ENCODE data around the gene PXDN. TPM values are rescaled to one million over a fixed set of nuclear protein-coding genes. Genes with fewer than 3 reads are reported as not detected.

PXDN gene
- polyA plus RNA-seq, 6 donors from 2014 or later = 1.3 TPM; not detected in 4

DNA sequence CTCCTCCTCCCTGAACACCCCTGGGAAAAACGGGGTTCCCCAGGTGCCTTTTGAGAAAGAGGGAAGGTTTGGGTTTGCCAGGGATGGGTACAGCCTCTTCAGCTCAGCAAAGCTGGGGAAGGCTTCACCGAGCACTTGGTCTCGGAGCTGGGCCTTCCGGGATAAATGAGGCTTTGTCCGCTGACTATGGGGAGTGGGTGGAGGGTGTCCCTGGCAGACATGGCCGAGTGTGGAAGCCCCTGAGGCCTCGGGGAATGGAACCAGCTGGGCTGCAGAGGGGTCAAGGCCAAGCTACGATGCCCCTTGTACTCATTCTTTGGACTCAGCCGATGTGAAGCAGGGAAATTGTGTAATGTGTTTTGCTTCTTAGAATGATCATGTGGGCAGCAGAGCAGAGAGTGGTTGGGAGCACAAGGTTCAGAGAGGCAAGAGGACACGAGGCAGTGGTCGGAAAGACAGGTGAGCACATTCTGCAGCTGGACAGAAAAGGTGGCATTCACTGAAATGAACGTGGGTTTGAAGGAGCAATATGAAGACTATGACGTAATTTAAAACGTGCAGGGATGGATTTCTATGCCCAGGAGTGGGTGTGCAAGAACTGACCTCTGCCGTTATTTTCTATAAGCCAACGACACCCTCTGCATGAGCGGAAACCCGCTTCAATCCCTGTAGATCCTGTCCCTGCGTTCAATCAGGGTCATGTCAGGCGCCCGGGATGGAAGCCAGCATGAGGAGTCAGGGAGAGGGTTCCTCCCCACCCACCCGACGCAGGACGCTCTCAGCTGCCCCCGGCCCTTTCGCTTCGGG lies 142.6 kb downstream of the PXDN start:
- H3K4me1 Mint-ChIP-seq = peaks cover 4 to 12% (median 5%) of the 10 kb centered on the region in 3 donors
- ATAC-seq (ENCODE audit: low read depth in 2 of 2) (no peak), DNase-seq (no peak)
- no peak overlapping the region for H3K4me3 Mint-ChIP-seq
- H3K27me3 Mint-ChIP-seq = peaks cover 2 to 9% (median 5%) of the 10 kb centered on the region in 3 donors
- H3K36me3 Mint-ChIP-seq = no peaks in the 10 kb centered on the region
- H3K27ac Mint-ChIP-seq = peak overlapping the region in 2 of 6 donors; percentile 68 to 76
- H3K9me3 Mint-ChIP-seq = no peaks in the 10 kb centered on the region

DNA sequence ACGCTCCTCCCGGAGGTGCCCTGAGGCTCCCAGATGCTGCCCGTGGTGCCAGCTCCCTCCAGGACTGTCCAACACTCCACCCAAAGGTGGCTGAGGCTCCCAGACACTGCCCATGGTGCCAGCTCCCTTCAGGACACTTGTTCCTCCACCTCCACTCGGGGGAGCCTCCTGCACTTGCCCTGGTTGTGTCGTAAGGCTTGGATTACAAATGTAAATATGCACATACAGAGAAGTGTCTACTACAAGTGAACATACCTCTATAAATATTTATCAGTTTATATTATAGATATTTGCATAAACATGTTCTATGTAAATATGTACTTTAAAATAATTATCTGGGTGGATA lies 143.3 kb downstream of the PXDN start:
- H3K27me3 Mint-ChIP-seq = peaks cover 0 to 9% (median 5%) of the 10 kb centered on the region in 3 donors
- no peak for ATAC-seq (ENCODE audit: low read depth in 2 of 2)
- peak overlapping the region in 2 of 6 donors; percentile 23 to 24 for H3K27ac Mint-ChIP-seq

DNA sequence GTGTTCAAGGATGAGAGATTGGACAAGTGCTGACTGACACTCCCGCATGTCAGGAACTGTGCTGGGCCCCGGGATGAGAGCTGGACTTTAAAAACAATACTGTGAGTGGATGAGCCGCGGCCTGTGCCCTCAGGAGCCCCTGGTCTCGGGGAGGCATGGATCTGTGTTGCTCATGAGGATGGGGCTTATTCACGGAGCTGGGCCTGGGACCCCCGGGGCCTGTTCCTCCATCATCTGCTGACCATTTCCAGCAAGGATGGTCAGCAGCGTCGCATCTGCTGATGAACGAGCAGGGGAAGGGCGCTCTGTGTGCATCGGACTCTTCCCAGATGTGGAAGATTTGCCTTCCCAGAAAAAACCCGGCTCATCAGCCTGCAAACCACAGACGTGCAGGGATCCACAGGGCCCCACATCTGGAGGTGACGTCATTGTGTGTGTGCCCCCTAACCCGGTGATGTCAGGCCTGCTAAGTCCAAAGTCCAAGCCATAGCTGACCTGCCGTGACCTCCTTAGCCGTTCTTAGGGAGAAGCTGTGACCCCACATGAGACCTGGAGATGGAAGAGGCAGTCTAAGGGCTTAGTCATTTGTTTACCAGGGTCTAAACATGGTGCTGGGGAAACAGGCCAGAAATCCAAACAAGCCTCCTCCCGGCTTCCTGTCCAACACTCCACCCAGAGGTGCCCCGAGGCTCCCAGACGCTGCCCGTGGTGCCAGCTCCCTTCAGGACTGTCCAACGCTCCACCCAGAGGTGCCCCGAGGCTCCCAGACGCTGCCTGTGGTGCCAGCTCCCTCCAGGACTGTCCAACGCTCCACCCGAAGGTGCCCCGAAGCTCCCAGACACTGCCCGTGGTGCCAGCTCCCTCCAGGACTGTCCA lies 143.9 kb downstream of the PXDN start:
- Mint-ChIP-seq H3K27ac (no peak overlapping the region), H3K9me3 (no peaks in the 10 kb centered on the region), H3K4me3 (no peak overlapping the region), H3K36me3 (no peaks in the 10 kb centered on the region), H3K27me3 (peaks cover 0 to 9% (median 5%) of the 10 kb centered on the region in 3 donors), H3K4me1 (peaks cover 0 to 4% (median 0%) of the 10 kb centered on the region in 3 donors)
- ATAC-seq (ENCODE audit: low read depth in 2 of 2) = no peak
- DNase-seq = no peak

More for the DNA sequence above, 143.3 kb downstream of the PXDN start:
- Mint-ChIP-seq H3K9me3 (no peaks in the 10 kb centered on the region), H3K4me1 (peaks cover 0 to 6% (median 4%) of the 10 kb centered on the region in 3 donors), H3K4me3 (no peak overlapping the region), H3K36me3 (no peaks in the 10 kb centered on the region)
- DNase-seq = no peak

DNA sequence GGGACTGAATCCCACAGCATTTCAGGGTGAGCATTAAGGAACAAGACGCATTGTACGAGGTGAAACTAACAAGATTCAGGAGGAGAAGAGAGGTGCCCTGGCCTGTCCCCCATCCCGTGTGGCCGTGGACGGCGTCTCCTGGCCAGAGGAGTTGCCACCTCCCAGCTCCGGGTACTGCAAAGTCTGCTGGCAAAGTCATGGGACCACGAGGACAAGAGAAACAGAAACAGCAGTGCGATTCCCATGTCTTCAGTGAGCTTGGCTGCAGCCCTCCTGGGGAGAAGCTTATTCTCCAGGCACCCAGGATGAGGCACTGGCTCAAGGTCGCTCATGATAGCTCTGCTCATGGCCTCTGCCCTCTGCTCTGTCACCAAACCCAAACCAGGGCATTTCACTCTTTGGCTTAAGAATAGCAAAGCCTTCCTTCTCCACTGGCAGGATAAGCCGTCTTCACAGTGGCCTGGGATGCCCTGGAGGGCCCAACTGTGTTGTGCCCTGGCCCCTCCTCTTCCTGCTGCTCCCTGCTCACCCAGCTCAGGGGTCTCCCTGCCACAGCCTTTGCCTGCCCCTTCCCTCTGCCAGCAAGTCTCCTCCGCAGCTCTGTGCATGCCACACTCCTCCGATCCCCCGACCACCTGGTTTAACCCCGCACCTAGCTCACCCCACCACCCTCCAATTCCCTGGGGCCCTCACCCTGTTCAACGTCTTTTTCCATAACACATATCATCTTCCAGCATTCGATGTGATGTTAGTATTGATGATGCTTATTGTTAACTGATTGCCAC lies 144.8 kb downstream of the PXDN start:
- Mint-ChIP-seq H3K4me1 (peaks cover 0 to 4% (median 0%) of the 10 kb centered on the region in 3 donors), H3K4me3 (no peak overlapping the region), H3K27ac (no peak overlapping the region), H3K36me3 (no peaks in the 10 kb centered on the region), H3K9me3 (no peaks in the 10 kb centered on the region), H3K27me3 (peaks cover 0 to 9% (median 5%) of the 10 kb centered on the region in 3 donors)
- no peak for DNase-seq
- no peak for ATAC-seq (ENCODE audit: low read depth in 2 of 2)

DNA sequence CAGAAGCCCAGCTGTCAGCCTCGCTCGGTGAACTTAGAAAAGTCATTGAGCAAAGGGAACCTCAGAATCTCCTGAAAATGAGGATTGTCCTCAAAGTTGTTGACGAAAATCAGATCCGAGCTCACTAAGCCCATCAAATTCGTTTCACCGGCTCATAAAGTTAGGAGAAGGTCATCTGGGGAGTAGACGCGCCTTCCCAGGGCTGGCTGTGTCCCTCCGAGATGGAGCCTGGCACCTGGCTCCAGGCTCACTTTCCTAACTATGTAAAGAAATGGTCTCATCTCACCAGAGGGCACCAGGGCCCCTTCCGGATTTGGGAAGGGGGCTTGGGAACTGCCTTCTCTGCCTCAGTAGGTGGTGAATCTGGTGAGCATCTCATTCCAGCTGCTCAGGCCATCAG lies 145.5 kb downstream of the PXDN start:
- ATAC-seq (ENCODE audit: low read depth in 2 of 2) = no peak
- Mint-ChIP-seq H3K36me3 (no peaks in the 10 kb centered on the region), H3K27ac (no peak overlapping the region), H3K4me3 (no peak overlapping the region), H3K9me3 (no peaks in the 10 kb centered on the region), H3K27me3 (peaks cover 4 to 9% (median 5%) of the 10 kb centered on the region in 3 donors), H3K4me1 (peaks cover 0 to 4% (median 0%) of the 10 kb centered on the region in 3 donors)
- DNase-seq = no peak

DNA sequence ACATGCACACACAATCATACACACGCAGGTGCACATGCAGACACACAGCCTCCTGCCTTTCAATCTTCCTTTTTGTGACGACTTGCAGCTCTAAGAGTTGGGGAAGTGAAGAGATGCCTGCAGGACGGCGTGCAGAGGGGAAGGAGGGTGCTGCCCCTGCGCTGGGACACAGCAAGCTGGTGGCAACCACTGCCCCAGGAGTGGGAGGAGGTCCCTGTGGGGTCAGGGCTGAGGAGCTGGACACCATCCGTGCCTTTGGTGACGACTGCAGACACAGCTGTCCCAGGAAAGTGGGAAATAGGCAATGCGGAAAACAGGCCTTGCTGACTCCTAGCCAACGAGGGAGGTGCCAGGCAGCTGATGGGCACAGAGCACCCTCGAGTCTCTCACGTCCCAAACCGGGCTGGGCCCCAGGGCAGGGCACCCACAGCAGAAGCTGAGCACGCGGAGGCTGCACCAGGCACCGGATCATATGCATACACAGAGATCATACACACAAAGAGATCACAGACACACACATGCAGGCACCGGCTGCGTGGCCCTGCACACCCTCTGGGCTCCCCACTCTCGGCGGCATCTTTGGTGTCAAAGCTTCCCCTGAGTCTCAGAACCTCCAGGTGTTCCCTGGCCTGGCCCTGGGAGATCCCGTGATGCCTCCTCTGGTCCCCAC lies 146.1 kb downstream of the PXDN start:
- no peak overlapping the region for H3K4me3 Mint-ChIP-seq
- peaks cover 0 to 4% (median 0%) of the 10 kb centered on the region in 3 donors for H3K4me1 Mint-ChIP-seq
- ATAC-seq (ENCODE audit: low read depth in 2 of 2) (no peak), DNase-seq (no peak)
- H3K36me3 Mint-ChIP-seq = no peaks in the 10 kb centered on the region
- H3K27me3 Mint-ChIP-seq = peaks cover 4 to 9% (median 5%) of the 10 kb centered on the region in 3 donors
- no peak overlapping the region for H3K27ac Mint-ChIP-seq
- no peaks in the 10 kb centered on the region for H3K9me3 Mint-ChIP-seq

DNA sequence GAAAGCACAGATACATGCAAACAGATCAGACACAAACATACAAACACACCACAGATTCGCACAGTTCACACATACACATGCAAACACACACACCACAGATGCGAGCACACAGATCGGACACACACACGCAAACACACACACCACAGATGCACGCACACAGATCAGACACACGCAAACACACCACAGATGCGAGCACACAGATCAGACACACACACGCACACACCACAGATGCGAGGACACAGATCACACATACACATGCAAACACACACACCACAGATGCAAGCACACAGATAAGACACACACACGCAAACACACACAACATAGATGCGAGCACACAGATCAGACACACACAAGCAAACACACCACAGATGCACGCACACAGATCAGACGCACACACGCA lies 149.0 kb downstream of the PXDN start:
- DNase-seq (no peak), ATAC-seq (ENCODE audit: low read depth in 2 of 2) (no peak)
- no peaks in the 10 kb centered on the region for H3K36me3 Mint-ChIP-seq
- H3K9me3 Mint-ChIP-seq = no peaks in the 10 kb centered on the region
- no peak overlapping the region for H3K27ac Mint-ChIP-seq
- peaks cover 4 to 9% (median 8%) of the 10 kb centered on the region in 3 donors for H3K4me1 Mint-ChIP-seq
- peaks cover 12 to 18% (median 14%) of the 10 kb centered on the region in 3 donors for H3K27me3 Mint-ChIP-seq
- H3K4me3 Mint-ChIP-seq = no peak overlapping the region

DNA sequence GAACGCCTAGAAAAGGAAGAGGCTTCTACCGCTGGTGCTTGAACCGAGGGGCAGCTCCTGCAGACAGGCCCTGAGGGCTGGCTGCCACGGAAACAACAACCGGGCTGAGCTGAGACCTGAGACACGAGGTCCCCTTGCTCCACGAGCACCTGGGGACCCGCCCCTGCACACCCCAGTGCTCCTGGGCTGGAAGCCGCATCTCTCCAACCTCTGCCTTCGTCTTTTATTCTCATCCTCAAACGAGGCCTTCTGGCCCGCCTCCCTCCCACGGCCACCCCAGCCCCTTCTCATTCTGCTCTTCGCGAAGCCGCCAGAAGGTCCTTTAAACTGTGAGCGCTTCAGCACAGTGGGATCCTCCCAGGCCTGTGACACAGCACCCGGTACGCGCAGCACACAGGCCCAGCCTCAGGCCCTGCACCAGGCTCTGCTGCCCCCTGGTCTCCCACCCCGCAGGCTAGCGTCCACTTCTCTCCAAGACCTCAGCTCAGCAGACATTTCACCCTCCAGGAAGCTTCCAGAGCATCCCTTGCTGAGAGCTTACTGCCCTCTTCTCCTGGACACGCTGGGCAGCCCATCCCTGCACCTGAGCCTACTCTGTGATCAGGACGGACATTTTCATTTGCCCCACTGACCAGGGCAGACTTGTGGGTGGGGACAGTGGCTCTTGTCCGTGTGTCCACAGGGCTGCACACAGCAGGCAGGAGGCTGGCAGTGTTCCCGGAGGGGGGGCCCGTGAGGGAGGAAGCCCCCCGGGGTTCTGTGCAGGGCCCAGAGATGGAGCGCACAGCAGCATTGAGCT lies 149.7 kb downstream of the PXDN start:
- Mint-ChIP-seq H3K27me3 (peaks cover 18 to 21% (median 20%) of the 10 kb centered on the region in 3 donors), H3K27ac (no peak overlapping the region), H3K4me1 (peaks cover 4 to 8% (median 5%) of the 10 kb centered on the region in 3 donors), H3K4me3 (no peak overlapping the region), H3K36me3 (no peaks in the 10 kb centered on the region), H3K9me3 (no peaks in the 10 kb centered on the region)
- no peak for DNase-seq
- no peak for ATAC-seq (ENCODE audit: low read depth in 2 of 2)

DNA sequence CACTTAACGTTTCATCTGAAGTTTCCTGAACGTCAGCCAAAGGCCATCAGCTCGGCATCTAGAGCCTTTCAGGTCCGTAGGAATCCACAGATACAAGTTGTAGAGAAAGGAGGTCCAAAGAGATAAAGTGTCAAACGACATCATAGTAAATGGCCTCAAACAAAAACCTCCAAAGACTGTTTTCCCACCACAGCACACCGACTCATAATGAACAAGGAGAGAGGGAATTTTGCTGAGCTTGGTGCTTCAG lies 150.3 kb downstream of the PXDN start:
- DNase-seq (no peak), ATAC-seq (ENCODE audit: low read depth in 2 of 2) (no peak)
- peaks cover 4 to 8% (median 5%) of the 10 kb centered on the region in 3 donors for H3K4me1 Mint-ChIP-seq
- H3K9me3 Mint-ChIP-seq = no peaks in the 10 kb centered on the region
- no peak overlapping the region for H3K4me3 Mint-ChIP-seq
- H3K36me3 Mint-ChIP-seq = no peaks in the 10 kb centered on the region
- H3K27me3 Mint-ChIP-seq = peaks cover 18 to 25% (median 24%) of the 10 kb centered on the region in 3 donors
- H3K27ac Mint-ChIP-seq = no peak overlapping the region

DNA sequence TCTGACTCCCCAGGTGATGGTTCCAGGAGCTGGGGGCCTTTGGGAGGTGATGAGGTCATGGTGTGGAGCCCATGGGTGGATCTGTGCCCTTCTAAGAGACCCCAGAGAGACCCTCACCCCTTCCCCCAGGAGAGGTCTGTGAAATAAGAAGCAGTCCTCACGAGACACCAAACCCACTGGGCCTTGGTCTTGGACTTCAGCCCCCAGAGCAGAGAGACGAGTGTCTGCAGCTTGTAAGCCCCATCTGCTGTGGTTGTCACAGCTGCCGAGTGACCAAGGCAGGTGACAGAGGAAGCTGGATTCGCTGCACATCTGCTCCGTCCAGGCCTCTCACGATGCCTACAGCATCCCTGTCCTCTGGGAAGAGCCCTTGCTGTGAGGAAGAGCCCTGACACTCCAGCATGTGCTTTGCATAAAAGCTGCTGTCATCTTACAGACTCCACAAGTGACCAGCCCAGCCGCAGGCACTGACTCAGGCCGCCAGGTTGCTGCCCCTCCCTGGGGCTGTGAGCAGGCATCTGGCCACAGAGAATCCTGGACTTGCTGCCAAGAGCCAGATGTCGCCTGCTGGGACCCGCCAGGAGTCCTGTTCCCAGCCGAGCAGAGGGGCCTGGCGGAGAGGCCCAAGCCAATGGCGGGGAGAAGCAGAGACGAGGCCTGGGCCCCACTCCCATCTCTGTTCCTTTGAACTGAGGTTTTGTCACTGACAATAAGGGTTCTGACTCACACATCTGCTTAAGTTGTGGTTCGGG lies 150.8 kb downstream of the PXDN start:
- Mint-ChIP-seq H3K27me3 (peaks cover 18 to 30% (median 24%) of the 10 kb centered on the region in 3 donors), H3K9me3 (no peaks in the 10 kb centered on the region), H3K27ac (no peak overlapping the region), H3K36me3 (no peaks in the 10 kb centered on the region), H3K4me1 (peaks cover 4 to 8% (median 5%) of the 10 kb centered on the region in 3 donors), H3K4me3 (no peak overlapping the region)
- ATAC-seq (ENCODE audit: low read depth in 2 of 2) = no peak
- DNase-seq = no peak

DNA sequence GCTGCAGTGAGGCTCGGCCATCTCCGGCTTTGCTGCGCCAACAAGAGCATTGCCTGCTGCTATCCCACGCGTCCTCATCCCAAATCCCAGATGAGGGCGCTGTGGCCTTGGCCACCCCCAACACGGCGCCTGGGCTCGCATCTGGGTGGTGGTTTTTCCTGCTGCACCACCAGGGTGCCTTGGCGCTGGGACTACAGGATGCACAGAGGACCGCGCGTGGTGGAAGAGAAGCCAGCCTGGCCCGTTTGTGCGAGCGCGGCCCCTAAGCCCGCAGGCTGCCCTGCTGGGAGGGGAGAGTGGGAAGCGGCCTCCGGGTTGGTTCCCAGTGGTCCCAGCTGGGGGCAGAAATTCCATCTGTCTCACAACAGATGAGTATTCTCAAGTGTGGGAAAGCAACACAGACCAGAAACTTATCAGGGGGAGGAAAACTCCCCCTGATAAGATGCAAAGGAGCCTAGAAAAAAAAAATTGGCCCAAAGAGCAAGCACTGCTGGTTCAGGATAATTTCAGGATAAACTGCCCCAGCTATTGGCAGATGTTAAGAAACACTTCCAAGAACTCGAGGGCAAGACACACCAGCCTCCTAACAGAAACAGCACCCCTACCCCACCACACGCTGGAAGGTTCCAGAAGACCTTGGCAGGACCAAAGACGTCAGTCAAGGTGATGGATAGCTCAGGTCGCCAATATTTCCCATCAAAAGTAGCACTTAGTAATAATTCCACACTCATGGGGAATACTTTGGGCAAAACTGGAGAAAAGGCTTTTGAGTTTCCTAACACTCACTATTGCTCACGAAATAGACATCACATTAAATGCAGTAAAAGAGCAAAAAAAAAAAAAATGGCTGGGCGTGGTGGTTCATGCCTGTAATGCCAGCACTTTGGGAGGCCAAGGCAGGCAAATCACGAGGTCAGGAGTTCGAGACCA lies 152.1 kb downstream of the PXDN start:
- Mint-ChIP-seq H3K9me3 (no peaks in the 10 kb centered on the region), H3K36me3 (no peaks in the 10 kb centered on the region), H3K27me3 (peaks cover 24 to 43% (median 28%) of the 10 kb centered on the region in 3 donors), H3K27ac (no peak overlapping the region), H3K4me1 (peaks cover 4 to 8% (median 5%) of the 10 kb centered on the region in 3 donors), H3K4me3 (no peak overlapping the region)
- no peak for DNase-seq
- ATAC-seq (ENCODE audit: low read depth in 2 of 2) = no peak
